Omental fat pad (tissue), 4 donors: ENCODE results near the gene SPTBN4. TPM values are rescaled to one million over a fixed set of nuclear protein-coding genes. Genes with fewer than 3 reads are reported as not detected.
A peak's percentile ranks its signal among the peaks of the same experiment; 100 is the strongest.

Experiments used
- ATAC-seq: fragments of 150-250 bp; one replicate; pipeline ENCODE4 v1.9.1; 2016; ENCODE audit warnings: mild to moderate bottlenecking, moderate library complexity; ENCODE audit not compliant: low FRiP score
- DNase-seq: peaks from one replicate; pipeline ENCODE4 v3.0.0-alpha.2; 2019; ENCODE audit warnings: low spot score
- total RNA-seq, 4 donors: library from RNA; depleted of rRNA; stranded (reverse); fragments of >200 nt; gene quantifications; one replicate each; pipeline ENCODE4 v1.1.0, GENCODE V29; 2016
- TF ChIP-seq, protein P1 (sequence below), 3 donors: fragments of 450-650 bp; IDR thresholded peaks; one replicate each; pipeline ENCODE4 v1.5.1; 2016 to 2017; ENCODE audit warnings: antibody characterized with exemption in 3 of 3, mild to moderate bottlenecking in 3 of 3, moderate library complexity in 2 of 3

Gene SPTBN4
- total RNA-seq, 4 donors from 2014 or later = 1.4 to 3.2 (median 3.0) TPM

DNA sequence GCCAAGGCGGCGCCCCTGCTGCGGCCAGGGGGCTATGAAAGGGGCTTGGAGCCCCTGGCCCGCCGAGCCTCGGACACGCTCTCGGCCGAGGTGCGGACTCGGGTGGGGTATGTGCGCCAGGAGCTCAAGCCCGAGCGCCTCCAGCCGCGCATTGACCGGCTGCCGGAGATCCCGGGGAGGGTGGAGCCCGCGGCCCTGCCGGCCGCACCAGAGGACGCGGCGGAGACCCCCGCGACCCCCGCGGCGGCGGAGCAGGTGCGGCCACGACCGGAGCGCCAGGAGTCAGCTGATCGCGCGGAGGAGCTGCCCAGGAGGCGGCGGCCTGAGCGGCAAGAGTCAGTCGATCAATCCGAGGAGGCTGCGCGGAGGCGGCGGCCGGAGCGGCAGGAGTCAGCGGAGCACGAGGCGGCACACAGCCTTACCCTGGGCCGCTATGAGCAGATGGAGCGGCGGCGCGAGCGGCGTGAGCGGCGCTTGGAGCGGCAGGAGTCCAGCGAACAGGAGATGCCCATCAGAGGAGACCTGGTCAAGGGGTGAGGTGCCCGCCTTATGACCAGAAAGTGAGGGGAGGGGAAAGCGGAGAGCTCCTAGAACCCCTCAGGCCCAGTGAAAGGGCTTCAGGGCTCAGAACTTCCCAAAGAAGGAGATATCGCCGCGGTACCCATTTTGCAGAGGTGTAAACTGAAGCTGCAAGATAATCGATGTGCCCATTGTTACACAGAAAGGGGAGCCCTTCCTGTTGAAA is 101.1 kb downstream of the SPTBN4 start:
- no peak for ATAC-seq
- TF ChIP-seq, protein P1, sequence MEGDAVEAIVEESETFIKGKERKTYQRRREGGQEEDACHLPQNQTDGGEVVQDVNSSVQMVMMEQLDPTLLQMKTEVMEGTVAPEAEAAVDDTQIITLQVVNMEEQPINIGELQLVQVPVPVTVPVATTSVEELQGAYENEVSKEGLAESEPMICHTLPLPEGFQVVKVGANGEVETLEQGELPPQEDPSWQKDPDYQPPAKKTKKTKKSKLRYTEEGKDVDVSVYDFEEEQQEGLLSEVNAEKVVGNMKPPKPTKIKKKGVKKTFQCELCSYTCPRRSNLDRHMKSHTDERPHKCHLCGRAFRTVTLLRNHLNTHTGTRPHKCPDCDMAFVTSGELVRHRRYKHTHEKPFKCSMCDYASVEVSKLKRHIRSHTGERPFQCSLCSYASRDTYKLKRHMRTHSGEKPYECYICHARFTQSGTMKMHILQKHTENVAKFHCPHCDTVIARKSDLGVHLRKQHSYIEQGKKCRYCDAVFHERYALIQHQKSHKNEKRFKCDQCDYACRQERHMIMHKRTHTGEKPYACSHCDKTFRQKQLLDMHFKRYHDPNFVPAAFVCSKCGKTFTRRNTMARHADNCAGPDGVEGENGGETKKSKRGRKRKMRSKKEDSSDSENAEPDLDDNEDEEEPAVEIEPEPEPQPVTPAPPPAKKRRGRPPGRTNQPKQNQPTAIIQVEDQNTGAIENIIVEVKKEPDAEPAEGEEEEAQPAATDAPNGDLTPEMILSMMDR (IDR thresholded peaks at IDR 0.05) = no peak

DNA sequence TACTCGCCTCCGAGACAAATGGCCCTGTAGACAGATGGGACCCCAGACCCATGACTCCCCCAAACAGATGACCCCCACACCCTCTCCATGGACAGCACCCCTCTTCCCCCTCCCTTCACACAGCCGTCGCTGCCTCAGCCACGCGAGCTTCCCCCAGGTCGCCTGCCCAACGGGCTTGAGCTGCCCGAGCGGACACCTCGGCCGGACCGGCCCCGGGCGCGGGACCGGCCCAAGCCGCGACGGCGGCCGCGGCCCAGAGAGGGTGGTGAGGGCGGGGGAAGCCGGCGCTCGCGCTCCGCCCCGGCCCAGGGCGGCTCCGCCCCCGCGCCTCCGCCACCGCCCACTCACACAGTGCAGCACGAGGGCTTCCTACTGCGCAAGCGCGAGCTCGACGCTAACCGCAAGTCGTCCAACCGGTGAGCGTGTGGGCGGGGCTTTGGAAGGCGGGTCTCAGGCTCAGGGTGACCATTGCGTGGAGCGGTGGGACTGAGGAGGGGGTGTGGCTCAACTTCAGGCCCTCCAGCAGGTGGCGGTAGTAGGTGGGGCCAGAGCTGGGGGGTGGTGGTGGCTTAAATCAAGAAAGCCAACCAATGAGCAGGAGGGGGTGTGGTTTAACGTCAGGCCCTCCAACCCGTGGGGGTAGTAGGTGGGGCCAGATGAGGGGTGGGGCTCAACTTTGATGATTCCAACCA is 103.7 kb downstream of the SPTBN4 start:
- peak; percentile 97 for ATAC-seq
- TF ChIP-seq, protein P1 (IDR thresholded peaks at IDR 0.05) = no peak
- DNase-seq = peak; percentile 92

More for the DNA sequence above, 101.1 kb downstream of the SPTBN4 start:
- no peak for DNase-seq

DNA sequence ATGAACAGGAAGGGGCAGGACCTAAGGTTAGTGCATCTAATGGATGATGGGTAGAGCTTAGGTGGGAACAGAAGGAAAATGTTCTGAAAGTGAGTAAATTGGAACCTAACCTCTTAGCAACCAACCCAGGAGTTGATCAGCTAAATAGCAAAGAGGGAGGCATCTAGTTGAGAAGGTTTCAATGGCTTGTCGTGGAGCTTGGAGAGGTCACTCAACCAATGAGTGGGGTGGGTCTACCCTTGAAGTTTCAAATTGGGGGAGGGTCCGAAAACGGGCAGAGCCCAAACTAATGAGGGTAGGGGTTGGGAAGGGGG is 104.2 kb downstream of the SPTBN4 start:
- DNase-seq (no peak), ATAC-seq (no peak)
- TF ChIP-seq, protein P1 (IDR thresholded peaks at IDR 0.05) = no peak

DNA sequence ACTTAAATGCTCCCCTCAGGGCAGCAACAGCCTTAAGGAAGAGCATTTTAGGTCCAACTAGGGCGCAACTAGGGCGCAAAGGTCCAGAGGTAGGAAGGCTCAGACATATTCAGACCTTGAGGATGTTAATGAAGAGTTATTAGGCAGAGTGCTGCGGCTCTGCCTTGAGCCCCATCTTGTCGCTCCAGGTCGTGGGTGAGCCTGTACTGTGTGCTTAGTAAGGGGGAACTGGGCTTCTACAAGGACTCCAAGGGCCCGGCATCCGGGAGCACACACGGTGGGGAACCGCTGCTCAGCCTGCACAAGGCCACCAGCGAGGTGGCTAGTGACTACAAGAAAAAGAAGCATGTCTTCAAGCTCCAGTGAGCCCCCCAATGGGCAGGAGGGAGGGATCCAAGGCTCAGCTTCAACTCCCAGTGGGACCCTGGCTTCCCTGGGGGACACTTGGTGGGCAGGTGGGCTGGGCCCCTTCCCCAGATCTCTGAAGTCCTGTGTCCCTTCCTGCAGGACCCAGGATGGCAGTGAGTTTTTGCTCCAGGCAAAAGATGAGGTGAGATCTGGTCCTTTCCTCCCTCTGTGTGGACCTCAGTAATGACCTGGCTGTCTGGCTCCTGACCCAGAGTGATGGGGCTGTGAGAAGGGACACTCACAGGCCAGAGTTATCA is 105.2 kb downstream of the SPTBN4 start:
- no peak for DNase-seq
- no peak for ATAC-seq
- TF ChIP-seq, protein P1 (IDR thresholded peaks at IDR 0.05) = no peak

DNA sequence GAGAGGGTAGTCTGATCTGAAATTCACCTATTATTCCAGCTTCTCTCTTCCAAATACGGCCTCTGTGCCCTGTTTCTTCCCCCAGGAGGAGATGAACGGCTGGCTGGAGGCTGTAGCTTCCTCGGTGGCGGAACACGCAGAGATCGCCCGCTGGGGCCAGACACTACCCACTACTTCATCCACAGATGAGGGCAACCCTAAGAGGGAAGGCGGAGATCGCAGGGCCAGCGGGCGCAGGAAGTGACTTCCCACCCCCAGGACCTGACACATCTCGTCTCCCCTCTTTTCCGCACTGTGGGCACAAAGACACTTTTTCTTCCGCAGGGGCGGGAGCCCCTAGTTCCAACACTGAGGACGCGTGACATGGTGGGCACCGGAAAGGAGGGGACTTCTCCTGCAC is 108.5 kb downstream of the SPTBN4 start:
- DNase-seq = no peak
- no peak for ATAC-seq
- TF ChIP-seq, protein P1 (IDR thresholded peaks at IDR 0.05) = no peak

DNA sequence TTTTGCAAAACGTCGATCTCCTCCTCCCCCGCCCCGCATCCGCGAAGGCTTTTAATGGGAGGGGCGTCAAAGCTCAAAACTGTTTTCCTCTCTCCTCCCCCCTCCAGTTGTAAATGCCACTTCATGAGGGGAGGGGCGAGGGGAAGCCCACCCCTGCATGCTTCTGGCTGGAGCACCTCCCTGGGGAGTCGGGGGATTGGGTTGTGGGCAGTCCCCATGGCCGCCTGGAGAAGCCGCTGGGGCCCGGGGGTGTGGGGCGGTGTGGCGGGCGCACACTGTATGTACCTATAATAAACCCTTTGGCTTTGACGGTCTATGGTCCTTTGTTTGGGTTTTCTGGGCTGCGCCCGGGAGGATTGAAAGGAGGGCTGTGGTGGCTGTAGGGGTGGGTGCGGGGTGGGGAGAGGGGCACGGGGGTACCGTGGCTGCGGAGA is 109.4 kb downstream of the SPTBN4 start:
- DNase-seq (no peak), ATAC-seq (no peak)
- TF ChIP-seq, protein P1 (IDR thresholded peaks at IDR 0.05) = no peak
